ENCODE results near the gene ZNF827.
A peak's percentile ranks its signal among the peaks of the same experiment; 100 is the strongest.

The ZNF827 gene

DNA sequence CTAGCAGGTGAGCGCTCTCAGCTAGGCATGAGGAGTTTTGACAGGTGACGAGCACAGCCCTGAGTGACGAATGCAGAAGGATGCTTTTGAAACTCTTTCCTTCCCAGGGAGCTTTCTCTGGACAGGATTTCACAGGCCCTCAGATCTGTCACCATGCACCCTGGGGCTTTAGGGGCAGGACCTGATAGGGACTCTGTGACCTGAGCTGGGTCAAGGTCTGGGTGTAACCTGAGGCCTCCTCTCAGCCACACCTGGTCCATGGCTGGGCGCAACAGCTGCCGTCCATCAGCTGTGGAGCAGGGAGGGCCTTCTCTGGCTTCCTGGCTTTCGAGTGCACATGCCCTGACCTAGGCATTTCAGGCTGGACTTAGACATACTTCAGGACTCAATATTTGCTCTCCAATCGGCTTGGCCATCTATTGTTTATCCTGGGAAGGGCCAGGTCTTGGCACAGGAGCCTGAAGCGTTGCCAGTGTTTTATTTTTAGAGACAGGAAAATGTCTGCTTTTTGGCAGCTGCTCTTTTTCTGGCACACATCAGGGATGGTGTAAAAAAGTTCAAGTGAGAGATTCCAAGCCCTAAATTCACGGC is 202.3 kb downstream of the ZNF827 start:
- DNase-seq = no peak

GRCh38 chr4:145735827-145736226 is 202.8 kb downstream of the ZNF827 start:
- no peak for DNase-seq

- no peak for DNase-seq
Measured at GRCh38 chr4:145735347-145735675, 203.3 kb downstream of the ZNF827 start.

DNA sequence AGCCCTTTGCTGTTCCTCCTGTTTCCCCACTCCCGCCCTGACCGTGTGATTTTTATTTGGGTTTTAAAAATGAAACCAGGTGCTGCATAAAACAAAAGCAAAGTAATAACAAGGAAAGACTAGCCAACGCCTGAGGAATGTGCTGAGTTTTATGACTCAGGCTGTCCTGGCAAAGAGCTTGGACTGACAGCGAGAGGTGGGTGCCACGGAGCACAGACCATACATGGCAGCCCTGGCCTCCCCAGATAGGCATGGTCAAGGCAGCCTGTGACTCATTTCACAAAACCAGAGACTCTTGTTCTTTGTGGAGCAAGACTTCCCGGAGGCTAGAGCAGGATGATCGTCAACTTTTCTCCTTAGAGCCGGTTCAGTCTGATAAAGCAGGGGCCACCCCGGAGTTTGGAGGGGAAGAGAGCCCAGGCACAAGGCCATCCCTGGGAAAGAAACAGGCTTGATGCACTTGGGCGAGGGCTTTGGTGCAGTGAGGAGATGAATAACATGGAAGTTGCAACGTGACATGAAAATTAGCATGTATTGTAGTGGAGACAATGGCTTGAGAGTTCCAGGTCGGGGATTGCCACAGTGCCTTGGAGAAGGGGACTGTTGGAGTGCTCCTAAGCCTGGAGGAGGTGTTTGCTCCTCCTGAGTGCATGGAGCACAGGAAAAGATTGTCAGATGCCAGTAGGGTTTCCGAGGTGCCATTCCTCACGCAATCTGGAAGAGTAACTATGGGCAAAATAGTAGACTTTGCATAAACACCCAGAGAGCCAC is 203.9 kb downstream of the ZNF827 start:
- no peak for DNase-seq

DNA sequence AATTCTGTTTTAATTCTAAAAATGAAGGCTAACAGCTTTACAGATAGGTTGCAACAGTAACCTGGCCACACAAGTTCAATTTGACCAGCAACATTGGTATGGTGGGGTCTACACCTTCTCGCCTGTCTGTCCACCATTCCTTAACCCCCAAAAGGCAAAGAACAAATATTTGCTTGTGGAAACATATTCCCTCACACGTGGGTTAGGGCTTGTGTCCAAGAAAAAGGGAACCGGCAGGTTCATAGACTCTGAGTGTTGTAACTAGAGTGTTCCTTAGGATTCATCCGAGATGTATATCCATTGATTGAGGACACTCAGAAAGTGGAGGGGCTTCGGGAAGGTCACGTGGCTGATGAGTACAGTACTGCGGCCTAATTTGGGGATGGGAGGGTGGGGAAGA is 204.6 kb downstream of the ZNF827 start:
- DNase-seq = no peak

DNA sequence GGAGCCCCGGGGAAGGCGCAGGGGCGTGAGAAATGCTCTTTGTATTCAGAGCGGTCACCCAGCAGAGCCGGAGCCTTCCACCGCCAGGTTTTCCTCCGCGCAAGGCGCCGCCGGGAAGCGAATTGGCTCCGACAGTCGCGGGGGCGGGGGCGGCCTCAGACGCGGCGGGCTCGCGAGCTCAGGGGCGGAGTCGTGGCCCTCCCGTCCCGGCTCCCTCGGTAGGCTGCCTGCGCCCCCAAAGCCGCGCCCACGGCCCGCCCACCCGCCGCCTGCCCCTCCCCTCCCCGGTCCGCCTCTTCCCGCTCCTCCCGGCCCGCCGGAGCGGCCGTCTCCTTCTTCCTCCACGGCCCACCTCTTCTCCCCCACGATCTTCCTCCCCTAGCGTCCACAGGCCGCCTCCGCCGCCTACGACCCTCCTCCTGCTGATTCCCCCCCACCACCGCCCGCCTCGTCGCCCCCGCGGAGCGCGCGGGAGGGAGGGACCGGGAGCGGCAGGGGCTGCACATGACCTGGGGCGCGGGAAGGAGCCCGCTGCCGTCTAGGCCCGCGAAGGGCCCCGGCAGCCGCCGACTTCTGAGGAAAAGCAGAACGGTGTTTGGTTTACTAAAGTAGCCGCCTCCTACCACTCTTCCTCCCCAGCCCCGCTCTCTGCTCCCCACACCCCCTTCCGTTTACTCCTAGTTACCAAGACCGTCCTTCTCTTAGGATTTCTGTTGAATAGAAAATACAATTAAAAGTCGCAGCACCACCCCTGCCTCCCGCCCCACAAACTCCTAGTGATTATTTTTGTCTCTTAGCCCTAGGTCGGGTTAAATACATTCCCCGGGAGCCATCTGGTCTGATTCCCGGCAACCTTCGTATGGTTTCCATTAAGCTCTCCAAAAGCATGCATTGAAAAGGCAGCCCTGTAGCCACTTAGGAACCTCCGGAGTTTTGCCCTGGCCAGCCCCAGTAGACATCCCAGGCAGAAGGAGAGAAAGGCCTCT is 205.4 kb downstream of the ZNF827 start:
- DNase-seq = peak; percentile 67

GRCh38 chr4:145732001-145732815 is 206.4 kb downstream of the ZNF827 start:
- DNase-seq = no peak

DNA sequence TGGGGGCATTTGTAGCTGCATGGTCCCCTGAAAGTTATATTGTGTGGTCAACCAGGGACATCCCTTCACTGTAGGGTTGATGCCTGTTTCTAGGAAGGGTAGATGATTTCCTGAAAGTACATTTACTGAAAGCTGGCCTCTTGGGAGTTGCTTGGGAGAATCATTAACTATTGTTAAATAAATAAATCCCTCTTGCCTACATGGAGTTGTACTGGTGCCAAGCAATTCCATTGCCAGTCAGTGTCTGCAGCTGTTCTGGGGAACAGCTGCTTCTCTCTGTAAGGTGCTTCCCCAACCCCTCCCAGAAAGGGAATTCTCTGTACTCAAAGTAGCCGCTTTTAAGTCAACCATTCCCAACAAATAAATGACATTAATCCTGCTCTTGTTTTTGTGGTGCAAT is 207.6 kb downstream of the ZNF827 start:
- DNase-seq = no peak

DNA sequence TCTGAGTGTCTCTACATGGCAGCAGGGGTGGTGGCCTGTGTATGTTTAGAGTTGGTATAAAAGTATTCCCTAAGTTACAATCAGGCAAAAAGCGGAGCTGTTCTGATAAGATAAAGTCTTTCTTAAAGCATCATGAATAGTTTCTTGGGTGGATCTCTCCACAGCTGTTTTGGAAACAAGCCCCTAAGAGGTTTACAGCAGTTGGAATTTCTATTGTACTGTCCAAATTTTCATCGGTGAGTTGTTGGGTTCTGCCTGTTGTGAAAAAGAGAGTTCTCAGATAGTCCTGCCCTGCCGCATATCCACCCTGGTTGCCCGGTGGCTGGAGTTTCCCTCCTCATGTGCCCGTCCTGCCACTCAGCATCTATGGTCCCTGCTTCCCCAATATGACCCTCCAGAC is 208.6 kb downstream of the ZNF827 start:
- no peak for DNase-seq

DNA sequence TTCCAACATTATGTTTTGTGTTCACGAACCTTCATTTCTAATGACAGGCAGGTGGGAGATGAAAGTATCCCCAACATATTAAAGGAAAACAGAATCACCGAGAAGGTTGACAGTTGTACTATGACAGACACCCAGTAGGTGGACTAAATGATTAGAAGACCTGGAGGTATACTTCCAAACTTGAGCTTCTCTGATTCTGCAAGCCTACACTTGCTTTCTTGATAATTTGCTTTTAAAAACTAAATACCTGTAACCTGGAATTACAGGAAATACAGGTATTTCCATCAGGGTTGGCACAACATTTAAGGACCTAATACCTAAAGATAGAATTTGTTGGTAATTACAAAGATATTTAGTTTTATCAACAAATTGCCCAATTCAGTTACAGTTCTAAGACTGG is 215.3 kb downstream of the ZNF827 start:
- no peak for DNase-seq

DNA sequence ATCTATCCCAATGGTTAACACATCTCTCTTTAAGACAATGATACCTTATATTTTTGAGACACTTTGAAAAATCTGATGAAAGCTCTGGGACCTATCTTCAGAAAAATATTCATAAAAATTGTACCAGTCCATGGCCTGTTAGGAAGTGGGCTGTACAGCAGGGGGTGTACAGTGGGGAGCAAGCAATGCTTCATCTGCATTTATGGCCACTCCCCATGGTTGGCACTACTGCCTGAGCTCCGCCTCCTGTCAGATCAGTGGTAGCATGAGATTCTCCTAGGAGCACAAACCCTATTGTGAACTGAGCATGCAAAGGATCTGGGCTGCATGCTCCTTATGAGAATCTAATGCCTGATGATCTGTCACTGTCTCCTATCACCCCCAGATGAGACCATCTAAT is 216.1 kb downstream of the ZNF827 start:
- no peak for DNase-seq

DNA sequence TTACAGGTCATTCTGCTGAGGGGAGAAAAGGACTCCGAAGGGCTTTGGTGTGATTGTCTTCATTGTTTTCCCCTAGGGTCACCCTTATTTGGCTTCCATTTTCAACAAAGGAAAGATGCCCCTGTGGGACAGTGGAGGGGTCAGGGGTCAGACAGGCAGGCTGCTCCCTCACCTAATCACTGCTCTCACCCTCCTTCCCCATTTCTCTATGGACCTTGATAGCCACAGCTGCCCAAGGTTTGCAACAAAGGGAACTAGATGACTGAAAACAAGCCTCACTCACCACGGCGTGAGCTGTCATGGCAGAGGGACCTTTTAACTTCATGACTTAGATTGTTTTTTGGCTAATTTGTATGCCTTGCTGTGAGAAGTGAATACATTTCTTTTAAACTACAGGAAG is 218.0 kb downstream of the ZNF827 start:
- no peak for DNase-seq

GRCh38 chr4:145719752-145720624 is 218.6 kb downstream of the ZNF827 start:
- DNase-seq = peak; percentile 40

GRCh38 chr4:145716661-145717200 is 221.9 kb downstream of the ZNF827 start:
- DNase-seq = no peak

DNA sequence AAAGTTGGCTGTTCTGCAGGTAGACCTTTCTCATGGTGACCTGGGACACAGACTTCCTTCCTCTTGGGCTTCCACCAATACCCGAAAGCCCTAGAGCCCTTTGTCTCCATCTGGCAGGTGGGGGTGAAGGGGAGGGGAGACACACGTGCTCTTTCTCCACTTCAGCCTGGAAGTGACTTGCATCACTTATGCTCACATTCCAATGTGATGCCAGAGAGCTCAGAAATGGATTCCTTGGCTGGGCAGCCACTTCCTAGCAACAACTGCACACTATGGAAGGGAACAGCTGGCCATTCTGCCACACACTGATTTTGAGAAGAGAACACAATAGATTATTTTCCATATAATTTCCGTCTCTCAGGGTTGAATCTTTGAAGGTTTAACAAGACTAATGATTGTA is 222.4 kb downstream of the ZNF827 start:
- DNase-seq = no peak

DNA sequence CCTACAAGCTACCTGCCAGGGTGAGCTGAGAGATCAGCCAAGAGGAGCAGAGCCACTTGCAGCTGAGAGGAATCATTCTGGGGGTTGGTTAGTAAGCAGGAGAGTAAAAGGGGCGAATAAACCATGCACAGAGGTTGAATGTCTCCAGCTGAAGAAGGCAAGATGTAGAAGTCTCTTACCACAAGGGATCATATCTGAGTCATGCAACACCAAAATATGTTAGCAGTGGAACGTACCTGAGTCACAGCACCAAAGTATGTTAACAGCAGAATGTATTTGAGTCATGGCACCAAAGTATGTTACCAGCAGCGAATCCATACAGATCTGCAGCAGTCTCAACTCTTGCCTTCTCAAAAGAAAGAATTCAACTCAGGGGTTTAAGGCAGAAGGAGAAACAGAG is 228.8 kb downstream of the ZNF827 start:
- no peak for DNase-seq

- DNase-seq = no peak
Measured at GRCh38 chr4:145709336-145709735, 229.3 kb downstream of the ZNF827 start.

Measured in NCI-H2107 (cell line).